ENCODE data around the gene ARID3C. TPM values are rescaled to one million over a fixed set of nuclear protein-coding genes. Genes with fewer than 3 reads are reported as not detected.
A peak's percentile ranks its signal among the peaks of the same experiment; 100 is the strongest.

The ARID3C gene
- total and polyA plus RNA-seq, 2 donors from 2014 or later, result not detected

GRCh38 chr9:34654323-34655051, 25.6 kb upstream of the ARID3C start:
- FAIRE-seq (no peak), DNase-seq (peak in 4 of 5 donors; percentile 10 to 70 (median 64))
- Histone ChIP-seq H3K9ac (ENCODE audit: low read length in 3 of 3) (no peak overlapping the region), H3K27ac (ENCODE audit: low read depth in 2 of 2, low read length in 2 of 2) (no peak overlapping the region), H3K36me3 (ENCODE audit: control insufficient read depth in 2 of 3, insufficient read depth in 3 of 3, low read length in 3 of 3) (peaks cover 0 to 3% (median 1%) of the 10 kb centered on the region in 3 donors), H3K4me1 (ENCODE audit: control insufficient read depth in 2 of 3, insufficient read depth in 2 of 3, low read depth in 1 of 3, low read length in 3 of 3) (peaks cover 16 to 31% (median 20%) of the 10 kb centered on the region in 3 donors), H3K9me3 (ENCODE audit: control insufficient read depth in 2 of 3, insufficient read depth in 1 of 3, low read length in 3 of 3) (no peaks in the 10 kb centered on the region), H3K4me3 (ENCODE audit: low read length in 3 of 3) (no peak overlapping the region), H3K27me3 (ENCODE audit: control insufficient read depth, insufficient read depth, low read length) (no peaks in the 10 kb centered on the region)
- TF ChIP-seq, protein P1, sequence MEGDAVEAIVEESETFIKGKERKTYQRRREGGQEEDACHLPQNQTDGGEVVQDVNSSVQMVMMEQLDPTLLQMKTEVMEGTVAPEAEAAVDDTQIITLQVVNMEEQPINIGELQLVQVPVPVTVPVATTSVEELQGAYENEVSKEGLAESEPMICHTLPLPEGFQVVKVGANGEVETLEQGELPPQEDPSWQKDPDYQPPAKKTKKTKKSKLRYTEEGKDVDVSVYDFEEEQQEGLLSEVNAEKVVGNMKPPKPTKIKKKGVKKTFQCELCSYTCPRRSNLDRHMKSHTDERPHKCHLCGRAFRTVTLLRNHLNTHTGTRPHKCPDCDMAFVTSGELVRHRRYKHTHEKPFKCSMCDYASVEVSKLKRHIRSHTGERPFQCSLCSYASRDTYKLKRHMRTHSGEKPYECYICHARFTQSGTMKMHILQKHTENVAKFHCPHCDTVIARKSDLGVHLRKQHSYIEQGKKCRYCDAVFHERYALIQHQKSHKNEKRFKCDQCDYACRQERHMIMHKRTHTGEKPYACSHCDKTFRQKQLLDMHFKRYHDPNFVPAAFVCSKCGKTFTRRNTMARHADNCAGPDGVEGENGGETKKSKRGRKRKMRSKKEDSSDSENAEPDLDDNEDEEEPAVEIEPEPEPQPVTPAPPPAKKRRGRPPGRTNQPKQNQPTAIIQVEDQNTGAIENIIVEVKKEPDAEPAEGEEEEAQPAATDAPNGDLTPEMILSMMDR (IDR thresholded peaks at IDR 0.05; ENCODE audit: borderline replicate concordance, extremely low read depth, insufficient read depth), result no peak
- intact Hi-C loops (cut with DNase I), result no loop called here

GRCh38 chr9:34653151-34654072, 24.5 kb upstream of the ARID3C start:
- H3K9ac ChIP-seq (ENCODE audit: low read length in 3 of 3), result peak overlapping the region in 1 of 3 donors; percentile 44
- H3K9me3 ChIP-seq (ENCODE audit: control insufficient read depth in 2 of 3, insufficient read depth in 1 of 3, low read length in 3 of 3), result no peaks in the 10 kb centered on the region
- intact Hi-C loops (cut with DNase I), result no loop called here
- H3K27ac ChIP-seq (ENCODE audit: low read depth in 2 of 2, low read length in 2 of 2), result peak overlapping the region in 1 of 2 donors; percentile 41
- H3K27me3 ChIP-seq (ENCODE audit: control insufficient read depth, insufficient read depth, low read length), result no peaks in the 10 kb centered on the region
- TF ChIP-seq, protein P1 (IDR thresholded peaks at IDR 0.05; ENCODE audit: borderline replicate concordance, extremely low read depth, insufficient read depth), result no peak
- FAIRE-seq (no peak), DNase-seq (peak in 4 of 5 donors; percentile 76 to 93 (median 84))
- peaks cover 16 to 31% (median 24%) of the 10 kb centered on the region in 3 donors for H3K4me1 ChIP-seq (ENCODE audit: control insufficient read depth in 2 of 3, insufficient read depth in 2 of 3, low read depth in 1 of 3, low read length in 3 of 3)
- peaks cover 4 to 14% (median 5%) of the 10 kb centered on the region in 3 donors for H3K36me3 ChIP-seq (ENCODE audit: control insufficient read depth in 2 of 3, insufficient read depth in 3 of 3, low read length in 3 of 3)
- peak overlapping the region in 1 of 3 donors; percentile 27 for H3K4me3 ChIP-seq (ENCODE audit: low read length in 3 of 3)

GRCh38 chr9:34652602-34653000, 23.7 kb upstream of the ARID3C start:
- Histone ChIP-seq H3K4me3 (ENCODE audit: low read length in 3 of 3) (peak overlapping the region; percentile 63 to 89 (median 77)), H3K9ac (ENCODE audit: low read length in 3 of 3) (peak overlapping the region in 2 of 3 donors; percentile 44 to 62), H3K27ac (ENCODE audit: low read depth in 2 of 2, low read length in 2 of 2) (peak overlapping the region; percentile 9 to 51), H3K36me3 (ENCODE audit: control insufficient read depth in 2 of 3, insufficient read depth in 3 of 3, low read length in 3 of 3) (peaks cover 4 to 18% (median 5%) of the 10 kb centered on the region in 3 donors), H3K4me1 (ENCODE audit: control insufficient read depth in 2 of 3, insufficient read depth in 2 of 3, low read depth in 1 of 3, low read length in 3 of 3) (peaks cover 16 to 39% (median 32%) of the 10 kb centered on the region in 3 donors), H3K27me3 (ENCODE audit: control insufficient read depth, insufficient read depth, low read length) (no peaks in the 10 kb centered on the region), H3K9me3 (ENCODE audit: control insufficient read depth in 2 of 3, insufficient read depth in 1 of 3, low read length in 3 of 3) (no peaks in the 10 kb centered on the region)
- DNase-seq, result peak in 1 of 5 donors; percentile 12
- no peak for FAIRE-seq
- intact Hi-C loops (cut with DNase I), result no loop called here
- TF ChIP-seq, protein P1 (IDR thresholded peaks at IDR 0.05; ENCODE audit: borderline replicate concordance, extremely low read depth, insufficient read depth), result no peak

Data from kidney (tissue), 14 donors.